ENCODE data around the gene ASPN.

Gene ASPN

DNA sequence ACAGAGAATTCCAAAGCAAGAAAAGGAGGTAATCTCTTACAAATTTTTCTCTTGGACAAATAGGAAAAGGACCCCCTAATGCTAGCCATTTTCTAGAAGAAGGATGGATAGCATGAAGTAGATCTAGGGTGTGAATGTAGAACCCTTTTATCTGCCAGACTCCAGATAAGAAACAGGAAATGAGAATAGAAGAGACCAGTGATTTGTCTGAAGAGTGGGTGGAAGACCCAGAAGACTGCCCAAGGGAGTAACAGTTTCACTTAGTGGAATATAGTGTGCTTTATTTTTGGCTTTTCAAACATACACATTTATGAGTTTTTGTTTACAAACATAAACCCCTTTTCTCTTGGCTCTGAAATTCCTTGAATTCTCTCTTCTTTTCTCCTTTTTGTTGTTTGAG is 28.4 kb upstream of the ASPN start:
- no peak for DNase-seq (ENCODE audit: low spot score)
- H2BK15ac ChIP-seq (ENCODE audit: low read length), result no peak overlapping the region
- H3K23ac ChIP-seq (ENCODE audit: low read depth, low read length, poor library complexity), result no peak overlapping the region
- H3K4me3 ChIP-seq (ENCODE audit: low read length in 2 of 2), result no peak overlapping the region
- no peak overlapping the region for H2AK5ac ChIP-seq (ENCODE audit: low read depth, low read length)
- H2BK5ac ChIP-seq (ENCODE audit: low read length), result no peak overlapping the region
- no peak overlapping the region for H2AFZ ChIP-seq (ENCODE audit: low read length)
- H4K8ac ChIP-seq (ENCODE audit: low read depth, low read length), result no peak overlapping the region
- H3K18ac ChIP-seq (ENCODE audit: low read length), result no peak overlapping the region
- H3K9ac ChIP-seq (ENCODE audit: low read depth, low read length, poor library complexity), result no peak overlapping the region
- H3K4ac ChIP-seq (ENCODE audit: low read length), result no peak overlapping the region
- H3K79me1 ChIP-seq (ENCODE audit: low read depth, low read length), result no peaks in the 10 kb centered on the region
- no peak overlapping the region for H2BK120ac ChIP-seq (ENCODE audit: low read depth, low read length)
- no peak overlapping the region for H3K14ac ChIP-seq (ENCODE audit: low read length)
- H3K9me3 ChIP-seq (replicated peaks in 1 of 2; ENCODE audit: control insufficient read depth in 2 of 2, insufficient read depth in 1 of 2, low read depth in 1 of 2, low read length in 2 of 2), result no peaks in the 10 kb centered on the region
- H4K91ac ChIP-seq (ENCODE audit: low read depth, low read length, poor library complexity), result no peak overlapping the region
- no peaks in the 10 kb centered on the region for H3K4me1 ChIP-seq (ENCODE audit: control insufficient read depth in 2 of 2, insufficient read depth in 1 of 2, low read depth in 1 of 2, low read length in 2 of 2)
- no peak overlapping the region for H2BK12ac ChIP-seq (ENCODE audit: low read length)
- no peak overlapping the region for H3K4me2 ChIP-seq (ENCODE audit: insufficient read depth, low read length, poor library complexity, severe bottlenecking)
- H3K36me3 ChIP-seq (replicated peaks in 1 of 2; ENCODE audit: control insufficient read depth in 2 of 2, insufficient read depth in 2 of 2, low read length in 2 of 2), result no peaks in the 10 kb centered on the region
- no peaks in the 10 kb centered on the region for H3K27me3 ChIP-seq (ENCODE audit: control insufficient read depth in 3 of 3, insufficient read depth in 3 of 3, low read depth in 1 of 3, low read length in 3 of 3)
- H3K27ac ChIP-seq (replicated peaks; ENCODE audit: low read length), result no peak overlapping the region

DNA sequence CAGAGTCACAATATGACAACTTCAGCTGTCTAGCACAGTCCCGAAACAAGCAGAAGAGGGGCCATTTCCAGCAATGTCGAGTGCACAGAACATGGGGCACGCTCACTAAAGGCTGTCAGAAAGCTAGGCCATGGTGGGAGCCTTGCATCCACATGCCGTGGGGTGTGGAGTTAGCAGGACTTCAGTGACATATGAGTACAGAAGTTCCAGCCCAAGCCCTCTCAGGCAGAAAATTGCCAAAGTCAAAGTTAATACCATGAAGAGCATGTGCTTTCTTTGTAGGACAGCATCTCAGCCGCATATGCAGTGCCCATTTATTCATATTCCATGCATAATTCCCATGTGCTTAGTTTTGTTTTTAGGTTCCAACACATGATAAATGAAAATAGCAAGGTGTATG is 26.7 kb upstream of the ASPN start:
- H3K9me3 ChIP-seq (replicated peaks in 1 of 2; ENCODE audit: control insufficient read depth in 2 of 2, insufficient read depth in 1 of 2, low read depth in 1 of 2, low read length in 2 of 2), result no peaks in the 10 kb centered on the region
- no peak overlapping the region for H3K14ac ChIP-seq (ENCODE audit: low read length)
- whole genome bisulfite sequencing, 2 donors (ENCODE audit: extremely low coverage in 2 of 2, insufficient read length in 2 of 2, insufficient replicate concordance in 1 of 2), result no CpG with 5 or more reads among the region's 5 CpGs
- no peak overlapping the region for H4K8ac ChIP-seq (ENCODE audit: low read depth, low read length)
- H4K91ac ChIP-seq (ENCODE audit: low read depth, low read length, poor library complexity), result no peak overlapping the region
- no peak for DNase-seq (ENCODE audit: low spot score)
- H2BK120ac ChIP-seq (ENCODE audit: low read depth, low read length), result no peak overlapping the region
- no peak overlapping the region for H3K18ac ChIP-seq (ENCODE audit: low read length)
- no peaks in the 10 kb centered on the region for H3K27me3 ChIP-seq (ENCODE audit: control insufficient read depth in 3 of 3, insufficient read depth in 3 of 3, low read depth in 1 of 3, low read length in 3 of 3)
- H3K4me2 ChIP-seq (ENCODE audit: insufficient read depth, low read length, poor library complexity, severe bottlenecking), result no peak overlapping the region
- H3K9ac ChIP-seq (ENCODE audit: low read depth, low read length, poor library complexity), result peak overlapping the region; percentile 57
- no peak overlapping the region for H2BK12ac ChIP-seq (ENCODE audit: low read length)
- no peak overlapping the region for H3K27ac ChIP-seq (replicated peaks; ENCODE audit: low read length)
- H2BK5ac ChIP-seq (ENCODE audit: low read length), result no peak overlapping the region
- no peak overlapping the region for H2AK5ac ChIP-seq (ENCODE audit: low read depth, low read length)
- no peak overlapping the region for H3K23ac ChIP-seq (ENCODE audit: low read depth, low read length, poor library complexity)
- no peaks in the 10 kb centered on the region for H3K4me1 ChIP-seq (ENCODE audit: control insufficient read depth in 2 of 2, insufficient read depth in 1 of 2, low read depth in 1 of 2, low read length in 2 of 2)
- H3K79me1 ChIP-seq (ENCODE audit: low read depth, low read length), result no peaks in the 10 kb centered on the region
- no peak overlapping the region for H2BK15ac ChIP-seq (ENCODE audit: low read length)
- H3K4me3 ChIP-seq (ENCODE audit: low read length in 2 of 2), result no peak overlapping the region
- H3K36me3 ChIP-seq (replicated peaks in 1 of 2; ENCODE audit: control insufficient read depth in 2 of 2, insufficient read depth in 2 of 2, low read length in 2 of 2), result no peaks in the 10 kb centered on the region
- no peak overlapping the region for H3K4ac ChIP-seq (ENCODE audit: low read length)
- no peak overlapping the region for H2AFZ ChIP-seq (ENCODE audit: low read length)

DNA sequence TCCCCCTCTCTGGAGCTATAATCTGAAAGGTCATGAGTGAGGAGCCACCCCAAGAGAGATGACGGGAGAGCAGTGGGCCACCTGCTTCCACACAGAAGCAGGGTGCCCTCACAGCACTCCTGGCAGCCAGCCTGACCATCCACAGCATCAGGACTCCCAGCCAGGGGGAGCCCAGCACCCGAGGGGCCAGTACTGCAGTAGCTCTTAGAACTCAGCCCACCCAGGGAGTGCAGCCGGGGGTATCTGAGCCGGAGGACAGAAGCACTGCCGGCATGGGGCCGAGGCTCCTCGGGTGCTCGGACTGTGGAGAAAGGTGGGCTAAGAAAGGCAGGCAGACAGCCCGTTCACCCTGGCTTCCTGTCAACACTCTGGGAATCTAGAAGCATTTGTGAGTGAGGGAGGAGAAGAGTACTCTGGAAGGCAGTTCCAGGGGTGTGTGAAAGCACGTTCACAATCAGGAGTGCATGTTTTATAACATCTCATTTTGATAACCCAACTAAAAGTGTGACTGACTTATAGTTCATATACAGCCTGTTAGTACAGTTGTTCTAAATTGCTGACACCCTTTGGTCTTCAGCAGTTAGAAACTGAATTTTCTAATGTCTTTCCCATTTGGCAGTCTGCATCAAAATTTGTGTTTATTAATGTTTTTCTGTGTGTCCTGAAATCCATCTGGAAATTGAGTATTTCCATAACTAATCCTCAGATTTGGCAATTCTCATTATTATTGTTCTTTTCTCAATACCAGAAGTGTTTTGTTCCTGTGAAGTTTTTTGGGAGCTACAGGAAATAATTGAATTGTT is 25.9 kb upstream of the ASPN start:
- no peak for DNase-seq (ENCODE audit: low spot score)
- Histone ChIP-seq H3K36me3 (replicated peaks in 1 of 2; ENCODE audit: control insufficient read depth in 2 of 2, insufficient read depth in 2 of 2, low read length in 2 of 2) (no peaks in the 10 kb centered on the region), H3K27ac (replicated peaks; ENCODE audit: low read length) (no peak overlapping the region), H3K4me2 (ENCODE audit: insufficient read depth, low read length, poor library complexity, severe bottlenecking) (no peak overlapping the region), H4K91ac (ENCODE audit: low read depth, low read length, poor library complexity) (no peak overlapping the region), H2BK120ac (ENCODE audit: low read depth, low read length) (no peak overlapping the region), H2BK5ac (ENCODE audit: low read length) (no peak overlapping the region), H3K9ac (ENCODE audit: low read depth, low read length, poor library complexity) (no peak overlapping the region), H3K14ac (ENCODE audit: low read length) (no peak overlapping the region), H3K27me3 (ENCODE audit: control insufficient read depth in 3 of 3, insufficient read depth in 3 of 3, low read depth in 1 of 3, low read length in 3 of 3) (no peaks in the 10 kb centered on the region), H3K4me3 (ENCODE audit: low read length in 2 of 2) (no peak overlapping the region), H2AK5ac (ENCODE audit: low read depth, low read length) (no peak overlapping the region), H3K4ac (ENCODE audit: low read length) (no peak overlapping the region), H3K4me1 (ENCODE audit: control insufficient read depth in 2 of 2, insufficient read depth in 1 of 2, low read depth in 1 of 2, low read length in 2 of 2) (no peaks in the 10 kb centered on the region), H2AFZ (ENCODE audit: low read length) (peak overlapping the region; percentile 26), H3K23ac (ENCODE audit: low read depth, low read length, poor library complexity) (no peak overlapping the region), H3K79me1 (ENCODE audit: low read depth, low read length) (no peaks in the 10 kb centered on the region), H2BK15ac (ENCODE audit: low read length) (no peak overlapping the region), H3K9me3 (replicated peaks in 1 of 2; ENCODE audit: control insufficient read depth in 2 of 2, insufficient read depth in 1 of 2, low read depth in 1 of 2, low read length in 2 of 2) (no peaks in the 10 kb centered on the region), H2BK12ac (ENCODE audit: low read length) (no peak overlapping the region), H4K8ac (ENCODE audit: low read depth, low read length) (no peak overlapping the region), H3K18ac (ENCODE audit: low read length) (peak overlapping the region; percentile 50)
- WGBS, 2 donors (ENCODE audit: extremely low coverage in 2 of 2, insufficient read length in 2 of 2, insufficient replicate concordance in 1 of 2), result no CpG with 5 or more reads among the region's 10 CpGs

DNA sequence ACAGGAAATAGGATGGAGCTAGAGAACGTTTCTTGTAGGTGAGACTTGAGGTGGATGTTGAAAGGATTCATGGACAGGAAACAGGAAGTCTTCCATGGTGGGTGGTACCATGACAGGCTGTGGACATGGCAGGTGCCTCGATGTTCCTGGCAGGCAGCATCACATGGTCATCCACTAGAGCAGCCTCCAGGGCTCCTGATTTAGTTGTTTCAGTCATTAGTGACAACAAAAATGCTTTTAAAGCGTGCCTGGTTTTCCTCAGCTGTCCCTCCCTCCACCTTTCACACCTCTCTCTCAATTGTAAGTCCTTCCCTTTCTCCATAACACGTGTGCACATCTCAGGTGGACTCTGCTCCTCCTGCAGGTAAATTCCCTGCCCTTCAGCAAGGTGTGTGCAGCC is 25.2 kb upstream of the ASPN start:
- H3K4me1 ChIP-seq (ENCODE audit: control insufficient read depth in 2 of 2, insufficient read depth in 1 of 2, low read depth in 1 of 2, low read length in 2 of 2), result no peaks in the 10 kb centered on the region
- no peak for DNase-seq (ENCODE audit: low spot score)

More for the DNA sequence above, 25.2 kb upstream of the ASPN start:
- H3K14ac ChIP-seq (ENCODE audit: low read length), result no peak overlapping the region
- no peak overlapping the region for H3K4me2 ChIP-seq (ENCODE audit: insufficient read depth, low read length, poor library complexity, severe bottlenecking)
- H2AFZ ChIP-seq (ENCODE audit: low read length), result no peak overlapping the region
- no peak overlapping the region for H3K9ac ChIP-seq (ENCODE audit: low read depth, low read length, poor library complexity)
- H2BK12ac ChIP-seq (ENCODE audit: low read length), result no peak overlapping the region
- no peak overlapping the region for H3K18ac ChIP-seq (ENCODE audit: low read length)
- H2BK15ac ChIP-seq (ENCODE audit: low read length), result no peak overlapping the region
- H3K79me1 ChIP-seq (ENCODE audit: low read depth, low read length), result no peaks in the 10 kb centered on the region
- no peak overlapping the region for H2BK5ac ChIP-seq (ENCODE audit: low read length)
- H3K4me3 ChIP-seq (ENCODE audit: low read length in 2 of 2), result no peak overlapping the region
- no CpG with 5 or more reads among the region's 4 CpGs for WGBS, 2 donors (ENCODE audit: extremely low coverage in 2 of 2, insufficient read length in 2 of 2, insufficient replicate concordance in 1 of 2)
- H3K27me3 ChIP-seq (ENCODE audit: control insufficient read depth in 3 of 3, insufficient read depth in 3 of 3, low read depth in 1 of 3, low read length in 3 of 3), result no peaks in the 10 kb centered on the region
- no peaks in the 10 kb centered on the region for H3K9me3 ChIP-seq (replicated peaks in 1 of 2; ENCODE audit: control insufficient read depth in 2 of 2, insufficient read depth in 1 of 2, low read depth in 1 of 2, low read length in 2 of 2)
- H4K8ac ChIP-seq (ENCODE audit: low read depth, low read length), result no peak overlapping the region
- no peak overlapping the region for H2BK120ac ChIP-seq (ENCODE audit: low read depth, low read length)
- peak overlapping the region; percentile 18 for H3K23ac ChIP-seq (ENCODE audit: low read depth, low read length, poor library complexity)
- H4K91ac ChIP-seq (ENCODE audit: low read depth, low read length, poor library complexity), result no peak overlapping the region
- no peak overlapping the region for H3K4ac ChIP-seq (ENCODE audit: low read length)
- no peaks in the 10 kb centered on the region for H3K36me3 ChIP-seq (replicated peaks in 1 of 2; ENCODE audit: control insufficient read depth in 2 of 2, insufficient read depth in 2 of 2, low read length in 2 of 2)
- H3K27ac ChIP-seq (replicated peaks; ENCODE audit: low read length), result no peak overlapping the region
- H2AK5ac ChIP-seq (ENCODE audit: low read depth, low read length), result no peak overlapping the region
